Islet of Langerhans (tissue), 1 donor: ENCODE results near the gene IL4.
"Not testable (repeated sequence)": the region's sequence is repeated elsewhere in the genome, so short reads cannot be mapped to it uniquely, and the experiment has no call there.

ENCODE experiments used
- FAIRE-seq: peaks from one replicate; lab custom pipeline; 2011; peaks lifted over from hg19 to GRCh38; lab: Jason Lieb, UNC

Gene IL4

DNA sequence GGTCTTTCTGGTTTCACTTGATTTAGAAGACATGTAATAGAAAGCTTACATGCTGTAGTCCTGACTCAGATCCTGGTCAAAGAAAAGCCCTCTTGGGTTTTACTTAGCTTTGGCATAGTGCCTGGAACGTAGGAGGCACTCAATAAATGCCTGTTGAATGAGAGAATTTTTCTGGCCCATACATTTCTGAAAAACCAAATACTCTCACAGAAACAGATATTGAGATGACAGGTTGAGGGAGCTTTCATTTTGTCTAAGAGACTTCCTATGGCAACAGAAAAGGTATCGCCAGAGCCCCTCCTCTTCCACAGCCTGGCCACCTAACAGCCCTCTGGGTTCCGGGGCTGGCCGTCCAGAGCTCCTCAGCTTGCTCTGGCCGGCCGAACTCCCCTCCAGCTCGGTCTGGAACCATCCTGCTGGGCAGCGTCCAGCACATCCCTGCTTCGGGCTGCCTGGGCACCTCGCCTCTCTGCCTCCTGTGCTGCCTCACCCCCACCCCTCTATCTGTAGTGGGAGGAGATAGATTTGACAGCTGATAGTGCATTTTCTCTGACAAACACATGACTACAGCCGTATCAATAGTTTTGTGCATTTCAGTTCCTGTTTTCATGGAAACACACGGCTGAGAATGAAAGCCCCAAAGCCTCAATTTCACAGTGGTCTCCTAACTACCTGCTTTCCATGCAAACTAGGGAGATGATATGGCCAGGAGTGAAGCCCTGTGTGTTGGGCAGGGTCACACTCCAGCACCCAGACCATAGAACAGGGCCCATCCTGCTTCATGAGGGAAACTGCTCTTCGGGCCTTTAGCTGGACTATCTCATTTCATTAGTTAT lies 1.1 kb downstream of the IL4 start:
- FAIRE-seq, result no peak

DNA sequence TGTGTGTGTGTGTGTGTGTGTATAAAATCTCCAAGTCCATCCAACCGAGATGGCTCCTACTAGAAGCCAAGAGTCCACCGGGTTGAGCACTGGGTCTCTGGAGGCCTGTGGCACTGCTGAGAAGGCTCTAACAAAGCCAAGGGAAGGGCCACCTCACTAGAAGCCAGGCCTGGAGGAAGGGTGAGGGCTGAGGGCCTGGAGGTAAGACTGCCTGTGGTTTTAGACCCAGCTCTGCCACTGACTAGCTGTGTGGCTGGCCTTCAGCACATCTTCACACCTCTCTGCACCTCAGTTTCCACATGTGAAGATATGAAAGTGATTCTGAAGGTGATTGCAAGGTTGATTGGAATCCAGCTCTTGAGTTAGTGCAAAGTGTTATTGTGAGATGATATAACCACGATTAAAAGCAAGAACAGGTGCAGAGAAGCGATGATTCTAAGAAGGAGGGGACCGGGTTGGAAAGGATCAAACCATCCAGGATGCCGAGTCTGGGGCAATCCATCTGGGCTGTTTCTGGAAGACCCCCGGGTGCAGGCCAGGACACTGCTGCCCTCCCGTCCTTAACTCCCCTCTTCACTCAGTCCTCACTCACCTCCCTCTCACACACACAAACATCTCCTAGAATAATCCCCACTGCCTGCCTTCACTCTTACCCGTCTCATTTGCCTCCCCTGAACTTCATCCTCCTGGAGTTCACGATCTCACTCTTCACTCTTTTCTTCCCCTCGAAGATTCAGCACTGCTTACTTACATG lies 2.3 kb downstream of the IL4 start:
- FAIRE-seq, result no peak

DNA sequence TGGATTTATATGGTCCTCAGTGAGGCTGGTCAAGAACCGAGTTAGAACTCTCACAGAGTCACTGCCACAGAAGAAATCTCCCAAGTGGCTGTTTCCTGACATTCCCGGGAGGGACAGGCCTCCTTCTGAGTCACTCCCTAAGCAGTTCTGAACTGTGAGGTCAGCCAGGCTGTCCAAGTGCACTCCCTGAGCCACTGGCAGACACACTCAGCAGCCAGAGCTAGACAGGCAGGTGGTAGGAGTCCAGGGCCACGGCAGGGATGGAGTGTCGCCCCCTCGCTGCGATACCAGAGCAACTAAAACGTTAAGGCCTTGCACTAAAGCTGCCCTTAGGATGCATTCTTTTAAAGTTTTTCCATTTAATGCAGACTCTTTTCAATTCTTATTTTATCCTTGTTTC lies 3.4 kb downstream of the IL4 start:
- FAIRE-seq, result no peak

DNA sequence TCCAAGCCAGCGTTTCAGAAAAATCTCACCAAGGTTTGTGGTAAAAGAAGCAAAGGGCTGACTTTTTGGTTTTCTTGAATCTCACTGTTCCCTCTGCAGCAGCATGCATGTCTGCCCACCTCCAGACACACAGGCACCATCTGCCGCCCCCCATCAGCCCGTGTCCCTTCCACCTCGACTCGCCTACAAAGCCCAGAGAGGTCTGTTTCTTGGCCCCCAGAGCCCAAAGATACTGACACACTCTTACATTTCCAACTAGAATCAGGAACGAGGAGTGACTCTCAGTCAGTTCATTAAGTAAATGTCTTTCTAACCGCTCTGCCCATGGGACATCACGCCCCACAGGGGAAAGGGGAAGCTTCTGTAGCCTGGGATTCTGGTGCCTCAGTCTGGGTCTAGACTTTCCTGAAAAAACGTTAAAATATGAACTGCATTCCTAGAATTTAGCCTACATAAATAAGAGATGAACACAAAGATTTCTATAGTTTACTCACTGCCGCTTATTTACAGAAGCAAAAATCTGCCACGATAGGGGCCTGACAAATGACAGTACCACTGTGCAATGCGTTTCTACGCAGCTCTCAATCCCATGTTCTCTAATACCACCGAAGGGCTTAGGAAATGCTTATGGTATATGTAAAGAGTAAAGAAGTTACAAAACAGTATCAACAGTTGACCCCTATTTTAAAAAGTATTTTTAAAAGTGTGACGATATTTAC lies 4.1 kb downstream of the IL4 start:
- no peak for FAIRE-seq

DNA sequence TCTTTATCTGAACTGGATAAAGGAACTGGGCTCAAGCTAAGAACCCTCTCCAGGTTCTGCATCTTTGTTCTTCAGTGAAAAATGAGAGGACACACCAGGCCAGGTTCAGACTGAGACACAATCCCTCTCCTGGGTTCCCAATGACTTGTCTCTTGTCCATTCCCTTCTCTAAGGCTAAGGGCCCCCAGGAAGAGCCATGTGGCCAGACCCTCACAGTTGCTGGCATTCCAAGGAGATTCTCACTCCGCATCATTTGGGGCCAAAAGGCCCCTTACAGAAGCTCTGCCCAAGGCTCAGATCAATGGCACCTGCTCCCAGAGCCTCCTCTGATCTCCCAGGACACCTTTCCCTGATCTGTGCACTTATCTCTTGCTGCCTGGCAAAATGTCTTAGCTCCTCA lies 4.9 kb downstream of the IL4 start:
- FAIRE-seq, result no peak

DNA sequence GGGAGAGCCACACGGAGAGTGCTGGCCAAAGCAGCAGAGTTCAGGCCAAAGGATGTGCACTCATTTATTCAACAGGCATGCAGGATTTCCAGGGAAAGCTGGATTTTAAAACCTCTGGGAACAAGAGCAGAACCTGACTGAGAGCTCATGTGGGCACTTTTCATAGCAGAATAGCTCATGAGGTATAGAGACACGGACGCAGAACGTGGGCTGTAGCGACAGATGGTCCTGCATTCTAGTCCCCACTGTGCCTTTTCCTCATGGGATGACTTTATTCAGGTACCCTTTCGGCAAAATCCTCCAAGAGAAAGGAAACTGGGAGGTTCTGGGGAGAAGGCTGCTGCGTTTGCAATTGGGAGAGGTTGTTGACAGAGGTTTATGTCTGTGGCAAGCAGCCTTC lies 5.4 kb downstream of the IL4 start:
- no peak for FAIRE-seq

DNA sequence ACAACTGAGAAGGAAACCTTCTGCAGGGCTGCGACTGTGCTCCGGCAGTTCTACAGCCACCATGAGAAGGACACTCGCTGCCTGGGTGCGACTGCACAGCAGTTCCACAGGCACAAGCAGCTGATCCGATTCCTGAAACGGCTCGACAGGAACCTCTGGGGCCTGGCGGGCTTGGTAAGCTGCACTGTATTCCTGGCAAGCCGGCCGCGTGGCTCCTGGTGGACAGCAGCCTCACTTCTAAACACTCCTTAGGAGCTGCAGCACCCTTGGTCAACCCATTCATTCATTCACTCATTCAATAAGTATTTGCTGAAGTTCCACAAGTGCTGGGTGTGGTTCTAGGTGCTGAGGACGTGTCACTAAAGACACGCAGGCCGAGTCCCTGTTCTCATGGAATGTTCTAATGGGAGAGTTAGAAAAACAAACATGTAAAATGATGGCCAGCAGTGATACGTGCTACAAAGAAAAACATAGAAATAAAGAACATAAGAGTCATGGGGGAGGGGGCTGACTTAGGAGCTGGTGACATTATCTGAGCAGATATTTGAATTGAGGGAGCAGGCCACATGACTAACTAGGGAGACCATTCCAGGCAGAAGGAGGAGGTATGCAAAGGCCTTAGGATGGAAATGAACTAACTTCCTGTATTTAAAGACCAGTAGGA lies 6.1 kb downstream of the IL4 start:
- FAIRE-seq, result no peak

DNA sequence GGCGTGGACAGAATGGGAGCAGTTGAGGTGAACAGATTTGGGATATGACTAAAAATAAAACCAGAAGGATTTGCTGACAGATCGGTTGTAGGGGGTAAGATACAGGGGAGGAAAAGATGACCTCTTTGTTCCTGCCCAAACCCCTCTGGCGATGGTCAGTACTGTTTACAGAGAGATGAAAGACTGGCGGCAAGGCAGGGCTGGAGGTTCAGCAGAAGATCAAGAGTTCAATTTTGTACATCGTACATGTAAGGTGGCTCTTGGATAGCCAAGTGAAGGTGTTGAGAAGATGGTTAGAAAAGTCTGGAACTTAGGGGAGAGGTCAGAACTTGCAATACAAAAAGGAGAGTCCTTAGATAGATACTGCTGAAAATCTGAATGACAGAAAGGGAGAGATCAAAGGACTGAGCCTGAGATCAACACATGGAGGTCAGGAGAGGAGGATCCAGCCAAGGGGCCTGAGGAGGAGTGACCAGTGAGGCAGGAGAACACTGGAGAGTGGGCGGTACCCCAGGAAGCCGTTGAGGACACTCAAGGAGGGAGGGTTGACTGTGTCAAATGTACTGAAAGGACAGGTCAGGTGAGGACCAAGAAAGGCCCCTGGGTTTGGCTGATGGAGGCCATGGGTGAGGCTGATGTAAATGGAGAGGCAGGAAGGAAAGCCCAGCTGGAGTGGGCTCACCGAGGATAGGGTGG lies 7.1 kb downstream of the IL4 start:
- FAIRE-seq, result no peak

DNA sequence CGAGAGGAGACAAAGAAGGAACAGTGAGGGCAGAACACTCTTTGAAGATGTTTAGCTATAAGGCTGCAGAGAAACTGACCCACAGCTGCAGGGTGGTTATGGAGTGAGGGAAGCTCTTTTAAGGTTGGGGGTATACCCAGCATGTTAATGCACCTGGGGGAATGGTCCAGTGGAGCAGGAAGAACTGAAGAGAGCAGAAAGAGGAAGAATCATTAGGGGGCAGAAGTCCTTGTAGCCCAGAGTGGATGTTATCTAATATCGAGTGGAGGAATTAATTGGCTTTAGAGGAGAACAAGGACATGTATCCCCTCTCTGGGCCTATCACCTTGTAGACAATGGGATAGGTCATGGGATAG lies 7.7 kb downstream of the IL4 start:
- no peak for FAIRE-seq

DNA sequence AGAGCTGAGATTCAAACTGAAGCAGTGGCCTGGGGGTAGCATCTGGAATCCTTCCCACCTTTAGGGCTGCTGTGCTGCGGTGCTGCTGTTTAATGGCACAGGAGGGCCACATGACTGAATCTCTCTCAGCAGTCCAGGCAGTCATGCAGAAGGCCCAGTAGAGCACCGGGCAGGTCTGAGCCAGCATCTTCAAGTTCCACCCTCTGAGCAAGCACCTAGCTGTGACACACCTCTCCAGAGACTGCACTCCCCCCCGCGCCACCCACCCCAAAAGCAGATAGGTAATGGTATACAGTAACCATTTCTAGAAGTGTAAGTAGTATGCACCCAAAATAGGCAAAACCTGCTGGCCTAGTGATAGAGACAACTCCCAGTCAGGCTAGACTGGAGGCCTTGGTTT lies 8.2 kb downstream of the IL4 start:
- no peak for FAIRE-seq

DNA sequence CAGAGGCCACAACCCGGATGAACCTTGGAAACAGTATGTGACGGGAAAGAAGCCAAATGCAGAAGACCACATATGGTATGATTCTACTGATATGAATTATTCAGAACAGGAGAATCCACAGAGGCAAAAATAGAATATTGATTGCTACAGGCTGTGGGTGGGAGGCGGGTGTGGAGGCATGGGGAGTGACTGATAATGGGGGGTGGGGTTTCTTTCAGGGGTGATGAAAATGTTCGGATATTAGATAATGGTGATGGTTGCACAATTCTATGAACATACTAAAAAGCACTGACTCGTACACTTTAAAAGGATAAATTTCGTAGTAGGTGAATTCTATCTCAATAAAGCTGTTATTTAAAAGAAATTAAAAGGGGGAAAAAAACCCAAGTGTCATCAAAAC lies 10.7 kb downstream of the IL4 start:
- FAIRE-seq, result no peak

DNA sequence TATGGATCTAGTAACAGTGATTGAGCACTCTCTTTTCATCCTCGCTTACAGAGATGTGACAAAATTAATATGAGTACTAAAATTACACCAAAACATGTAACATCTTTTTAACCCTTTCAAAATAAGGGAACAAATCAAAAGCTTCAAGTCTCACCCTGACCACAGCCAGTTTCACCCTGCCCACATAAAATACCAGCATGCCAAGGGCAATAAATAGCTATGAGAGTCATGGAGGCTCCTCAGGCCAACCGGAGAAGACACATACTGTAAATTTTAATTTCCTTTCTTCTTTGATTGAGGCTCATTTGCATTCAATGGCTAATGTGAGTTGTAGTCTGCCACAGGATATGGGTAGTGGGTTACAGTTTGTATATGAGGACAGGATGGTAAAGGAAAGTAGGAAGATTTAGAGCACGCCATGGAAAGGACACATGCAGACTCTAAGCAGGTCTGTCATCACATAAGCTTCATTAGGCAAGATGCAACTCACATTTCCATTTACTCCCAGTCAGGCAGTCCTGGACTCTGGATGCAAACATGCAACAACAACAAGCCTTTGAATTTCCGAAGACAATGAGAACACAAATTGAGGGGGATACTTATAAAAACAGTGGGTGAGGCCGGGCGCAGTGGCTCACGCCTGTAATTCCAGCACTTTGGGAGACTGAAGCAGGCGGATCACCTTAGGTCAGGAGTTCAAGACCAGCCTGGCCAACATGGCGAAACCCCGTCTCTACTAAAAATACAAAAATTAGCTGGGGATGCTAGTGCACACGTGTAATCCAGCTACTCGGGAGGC lies 11.3 kb downstream of the IL4 start:
- no peak for FAIRE-seq

DNA sequence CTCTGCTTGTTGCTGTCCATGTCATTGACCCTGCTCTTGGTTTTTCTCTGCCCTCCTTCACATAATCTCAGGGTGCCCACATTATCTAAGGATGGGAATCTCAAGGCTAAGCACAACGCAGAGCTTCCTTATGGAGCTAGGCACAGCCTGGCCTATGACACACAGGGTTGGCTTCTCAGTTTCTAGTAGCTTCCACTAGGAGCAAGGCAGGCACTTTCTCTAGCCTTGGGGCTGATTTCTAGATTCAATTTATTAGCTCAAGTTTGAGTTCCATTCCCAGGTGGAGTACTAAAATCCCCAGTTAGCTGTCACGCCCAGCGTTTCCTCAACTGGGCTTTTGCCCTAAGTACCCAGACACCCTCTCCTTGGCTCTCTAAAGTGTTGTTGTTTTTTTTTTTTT lies 12.4 kb downstream of the IL4 start:
- FAIRE-seq, result no peak

DNA sequence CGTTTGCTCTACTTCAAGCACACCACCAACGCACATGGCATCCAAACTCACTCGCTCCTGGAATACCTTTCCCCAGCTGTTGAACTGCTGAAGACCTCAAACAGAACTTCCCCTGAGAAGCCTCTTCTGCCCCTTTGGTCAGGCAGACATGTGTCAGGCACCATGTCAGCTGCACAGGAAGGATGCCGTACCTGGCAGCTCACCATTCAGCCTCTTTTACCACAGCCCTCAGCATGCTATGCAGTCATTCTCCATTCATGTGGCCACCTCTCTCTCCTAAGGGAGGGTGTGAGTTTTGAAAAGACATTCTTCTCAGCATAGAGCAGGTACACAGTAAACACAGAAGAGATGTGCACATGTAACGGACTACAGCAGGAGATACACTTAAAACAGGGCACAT lies 14.2 kb downstream of the IL4 start:
- no peak for FAIRE-seq

DNA sequence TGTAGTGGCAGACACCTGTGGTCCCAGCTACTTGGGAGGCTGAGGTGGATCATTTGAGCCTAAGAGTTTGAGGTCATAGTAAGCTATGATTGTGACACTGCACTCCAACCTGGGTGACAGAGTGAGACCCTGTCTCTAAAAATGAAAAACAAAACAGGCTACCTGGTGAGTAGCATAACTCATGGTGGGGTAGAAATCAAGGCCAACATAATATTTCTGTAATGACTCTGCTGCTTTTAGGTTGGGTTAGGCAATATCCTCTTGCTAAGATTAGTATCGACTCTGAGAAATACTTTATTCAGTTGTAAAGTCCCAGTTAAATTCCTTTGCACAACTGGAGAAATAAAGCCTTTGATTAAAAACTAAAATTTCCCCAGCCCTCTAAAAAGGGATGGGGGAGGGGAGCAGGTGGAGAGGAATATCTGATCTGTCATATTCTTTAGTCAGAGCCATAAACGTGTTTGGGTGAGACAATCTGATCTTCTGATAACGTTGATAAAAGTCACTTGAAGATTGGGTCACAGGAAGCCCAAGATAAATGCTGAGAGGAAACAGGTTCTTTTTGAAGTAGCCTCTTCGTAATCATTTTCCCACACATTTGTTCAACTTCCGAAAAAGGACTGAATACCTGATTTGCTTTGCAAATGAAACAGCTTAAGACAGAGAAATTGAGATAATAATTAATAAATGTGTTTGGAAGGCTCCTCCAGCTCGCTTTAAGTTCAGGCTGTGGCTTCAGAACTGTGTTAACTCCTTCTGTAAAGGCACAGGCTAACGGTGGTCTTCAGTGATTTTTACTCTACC lies 14.9 kb downstream of the IL4 start:
- no peak for FAIRE-seq

DNA sequence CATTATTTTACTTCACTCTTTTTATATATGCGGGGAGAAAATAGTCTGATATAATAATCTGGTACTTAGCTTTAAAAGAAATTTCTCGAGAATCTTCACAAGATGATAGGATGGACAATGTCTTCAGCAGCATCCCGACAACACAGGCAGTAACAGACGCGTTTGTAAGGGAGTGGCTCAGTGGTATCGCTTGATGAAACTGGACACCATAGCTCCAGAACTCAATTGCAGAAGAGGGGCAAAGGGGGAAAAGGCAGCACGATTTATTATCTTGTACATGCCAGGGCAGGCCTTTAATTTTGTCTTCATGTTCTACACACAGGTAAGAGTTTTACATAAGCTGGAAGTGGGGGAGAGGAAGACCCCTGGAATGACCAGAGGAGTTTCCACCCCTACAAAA lies 15.7 kb downstream of the IL4 start:
- FAIRE-seq, result no peak

DNA sequence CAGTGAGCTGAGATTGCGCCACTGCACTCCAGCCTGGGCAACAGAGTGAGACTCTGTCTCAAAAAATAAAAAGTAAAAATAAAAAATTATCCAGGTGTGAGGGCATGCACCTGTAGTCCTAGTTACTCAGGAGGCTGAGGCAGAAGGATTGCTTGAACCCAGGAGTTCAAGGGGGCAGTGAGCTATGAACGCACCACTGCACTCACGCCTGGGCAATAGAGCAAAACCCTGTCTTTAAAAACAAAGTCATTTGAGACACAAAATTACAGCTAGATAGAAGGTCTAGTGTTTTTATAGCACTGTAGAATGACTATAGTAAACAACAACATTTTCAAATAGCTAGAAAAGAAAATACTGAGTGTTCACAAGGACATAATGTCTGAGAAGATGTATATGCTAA lies 16.4 kb downstream of the IL4 start:
- FAIRE-seq, result no peak

DNA sequence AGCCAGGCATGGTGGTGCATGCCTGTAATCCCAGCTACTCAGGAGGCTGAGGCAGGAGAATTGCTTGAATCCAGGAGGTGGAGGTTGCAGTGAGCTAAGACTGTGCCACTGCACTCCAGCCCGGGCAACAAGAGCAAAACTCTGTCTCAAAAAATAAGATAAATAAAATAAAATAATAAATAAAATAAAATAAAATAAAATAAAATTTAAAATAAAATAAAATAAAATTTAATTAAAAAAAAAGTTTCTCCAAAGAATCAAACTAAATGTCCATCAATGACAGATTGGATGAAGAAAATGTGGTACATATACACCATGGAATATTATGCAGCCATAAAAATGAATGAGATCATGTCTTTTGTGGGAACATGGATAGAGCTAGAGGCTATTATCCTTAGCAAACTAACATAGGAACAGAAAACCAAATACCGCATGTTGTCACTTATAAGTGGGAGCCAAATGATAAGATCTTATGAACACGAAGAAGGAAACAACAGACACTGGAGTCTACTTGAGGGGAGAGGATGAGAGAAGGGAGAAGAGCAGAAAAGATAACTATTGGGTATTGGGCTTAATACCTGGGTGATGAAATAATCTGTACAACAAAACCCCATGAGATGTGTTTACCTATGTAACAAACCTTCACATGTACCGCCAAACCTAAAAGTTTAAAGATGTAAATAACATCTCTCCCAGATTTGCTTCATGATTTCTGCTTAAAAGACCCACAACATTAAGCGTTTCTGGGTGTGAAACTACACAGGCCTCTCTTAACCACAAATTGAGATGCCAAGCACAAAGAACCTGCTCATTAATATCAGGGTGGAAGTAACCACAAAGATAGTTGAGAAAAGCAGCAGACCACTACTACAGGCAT lies 18.2 kb downstream of the IL4 start:
- FAIRE-seq, result not testable (repeated sequence)

DNA sequence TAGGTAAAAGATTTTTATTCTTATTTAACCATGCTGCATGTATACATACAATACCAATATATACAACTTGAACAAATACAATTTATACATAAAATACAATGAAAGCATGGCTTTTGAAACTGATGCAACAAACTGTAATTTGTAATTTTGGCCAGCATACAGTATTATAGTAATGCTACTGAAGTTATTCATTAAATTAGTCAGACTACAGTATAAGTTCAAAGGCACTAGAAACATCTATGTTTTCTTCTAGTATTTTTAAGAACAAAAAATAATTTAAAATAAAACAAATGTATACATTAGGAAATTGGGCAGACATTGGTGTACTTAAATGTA lies 18.8 kb downstream of the IL4 start:
- no peak for FAIRE-seq

DNA sequence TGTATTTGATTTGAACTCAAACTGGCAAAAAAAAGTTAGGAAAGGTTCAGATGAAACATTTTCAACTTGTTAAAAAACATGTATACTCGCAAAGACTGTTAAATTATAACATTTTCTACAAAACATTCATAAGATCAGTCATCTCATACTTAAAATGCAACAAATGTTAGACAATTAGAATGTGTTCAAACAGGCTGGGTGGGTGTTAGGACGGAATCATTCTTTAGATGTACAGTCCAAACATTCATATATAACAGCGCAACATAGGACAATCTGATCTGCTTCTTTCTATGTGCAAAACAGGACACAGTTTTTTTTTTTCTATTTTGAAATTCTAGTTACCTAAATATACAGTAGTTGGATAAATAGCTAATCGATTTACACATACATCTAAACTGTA lies 22.2 kb downstream of the IL4 start:
- no peak for FAIRE-seq
